HepG2 (cell line): ENCODE results near the gene LRRC72. TPM values are rescaled to one million over a fixed set of nuclear protein-coding genes. Genes with fewer than 3 reads are reported as not detected.

ENCODE experiments used
- EP300 ChIP-seq, 3 experiments: sonication (generic) in 1 of 3; formaldehyde crosslinking in 1 of 3; IDR thresholded peaks; 2 replicates each; pipeline versions ENCODE4 v1.5.1 to v1.6.1; 2011 to 2020; ENCODE audit warnings: low read depth in 2 of 3, low read length in 2 of 3, borderline replicate concordance in 1 of 3, improper control_type of control experiment in 1 of 3, mild to moderate bottlenecking in 1 of 3, missing genetic modification reagents in 1 of 3, moderate library complexity in 1 of 3
- ERF ChIP-seq: IDR thresholded peaks from 2 replicates; pipeline ENCODE4 v1.6.1; 2018; ENCODE audit warnings: missing biosample characterization, missing genetic modification reagents
- ETV6 ChIP-seq: sonication (generic); formaldehyde crosslinking; conservative IDR thresholded peaks from 2 replicates; pipeline ENCODE4 v1.4.0; 2020; ENCODE audit warnings: missing genetic modification reagents
- FOXP1 ChIP-seq, 2 experiments: fragments of 450-650 bp in 1 of 2; IDR thresholded peaks; 2 replicates each; pipeline ENCODE4 v1.6.1; 2017 to 2018; ENCODE audit warnings: antibody characterized with exemption in 1 of 2
- HNF4G ChIP-seq, 2 experiments: sonication (generic) in 1 of 2; formaldehyde crosslinking in 1 of 2; IDR thresholded peaks; 2 replicates each; pipeline versions ENCODE4 v1.4.0 to v1.6.1; 2011 to 2020; ENCODE audit warnings: borderline replicate concordance in 2 of 2, low read depth in 2 of 2, mild to moderate bottlenecking in 2 of 2, low read length in 1 of 2, missing genetic modification reagents in 1 of 2, moderate library complexity in 1 of 2
- HOXA5 ChIP-seq: sonication (generic); formaldehyde crosslinking; IDR thresholded peaks from 2 replicates; pipeline ENCODE4 v1.4.0; 2020; ENCODE audit warnings: missing genetic modification reagents
- NFKBIZ ChIP-seq: IDR thresholded peaks from 2 replicates; pipeline ENCODE4 v1.6.1; 2018; ENCODE audit warnings: missing genetic modification reagents, missing compliant biosample characterization
- NONO ChIP-seq, 2 experiments: fragments of 450-650 bp in 1 of 2; sonication (generic) in 1 of 2; formaldehyde crosslinking in 1 of 2; IDR thresholded peaks in 1 of 2; conservative IDR thresholded peaks in 1 of 2; 2 replicates each; pipeline versions ENCODE4 v1.6.1 to v1.8.0; 2017 to 2022; ENCODE audit warnings: mild to moderate bottlenecking in 1 of 2, missing genetic modification reagents in 1 of 2, moderate library complexity in 1 of 2
- POGZ ChIP-seq: sonication (generic); formaldehyde crosslinking; IDR thresholded peaks from 2 replicates; pipeline ENCODE4 v1.4.0; 2020; ENCODE audit warnings: mild to moderate bottlenecking, missing genetic modification reagents
- SIX1 ChIP-seq: sonication (generic); formaldehyde crosslinking; IDR thresholded peaks from 2 replicates; pipeline ENCODE4 v1.4.0; 2020; ENCODE audit warnings: missing genetic modification reagents, borderline replicate concordance
- SMAD9 ChIP-seq: sonication (generic); formaldehyde crosslinking; IDR thresholded peaks from 2 replicates; pipeline ENCODE4 v1.5.1; 2020; ENCODE audit warnings: mild to moderate bottlenecking, missing genetic modification reagents
- ZBTB7B ChIP-seq: sonication (generic); formaldehyde crosslinking; IDR thresholded peaks from 2 replicates; pipeline ENCODE4 v1.4.0; 2020; ENCODE audit warnings: missing genetic modification reagents
- ZNF292 ChIP-seq: sonication (generic); formaldehyde crosslinking; IDR thresholded peaks from 2 replicates; pipeline ENCODE4 v1.8.1; 2022; ENCODE audit warnings: mild to moderate bottlenecking, low read depth, missing genetic modification reagents, borderline replicate concordance
- polyA plus RNA-seq, 8 experiments: library from polyadenylated mRNA; depleted of rRNA in 3 of 8; stranded (reverse) in 7 of 8; unstranded in 1 of 8; fragments of >200 nt; fragmentation: Illumina TruSeq in 4 of 8; extraction: Trizol in 4 of 8; gene quantifications; 2 replicates each; pipeline versions ENCODE4 v1.2.1 to v1.2.3, GENCODE V29; 2011 to 2016; ENCODE audit warnings: low read depth in 4 of 8, missing spikeins in 1 of 8, mixed read lengths in 1 of 8; ENCODE audit not compliant: insufficient read depth in 1 of 8
- total RNA-seq, 5 experiments: library from RNA; depleted of rRNA; stranded (reverse); fragments of >200 nt; fragmentation: Illumina TruSeq; extraction: Trizol; gene quantifications; 2 replicates each; pipeline ENCODE4 v1.2.3, GENCODE V29; 2016; ENCODE audit warnings: low read depth in 1 of 5
- TF ChIP-seq, protein P1 (sequence below): sonication (generic); formaldehyde crosslinking; IDR thresholded peaks from 2 replicates; pipeline ENCODE4 v1.4.0; 2020; ENCODE audit warnings: missing genetic modification reagents
- TF ChIP-seq, protein P2 (sequence below), 2 experiments: sonication (generic) in 1 of 2; formaldehyde crosslinking in 1 of 2; IDR thresholded peaks; 2 replicates each; pipeline versions ENCODE4 v1.4.0 to v1.6.1; 2016 to 2020; ENCODE audit warnings: borderline replicate concordance in 1 of 2, low read depth in 1 of 2, mild to moderate bottlenecking in 1 of 2, missing genetic modification reagents in 1 of 2
- TF ChIP-seq, protein P3 (sequence below): sonication (generic); formaldehyde crosslinking; conservative IDR thresholded peaks from 2 replicates; pipeline ENCODE4 v1.8.1; 2023; ENCODE audit warnings: missing genetic modification reagents
- TF ChIP-seq, protein P4 (sequence below): sonication (generic); formaldehyde crosslinking; IDR thresholded peaks from 2 replicates; pipeline ENCODE4 v1.5.0; 2020; ENCODE audit warnings: missing genetic modification reagents

The LRRC72 gene
- total and polyA plus RNA-seq, 2 of the 13 experiments (the other 11 are each of a cell fraction or from before 2014, with no cell fraction given), result not detected

DNA sequence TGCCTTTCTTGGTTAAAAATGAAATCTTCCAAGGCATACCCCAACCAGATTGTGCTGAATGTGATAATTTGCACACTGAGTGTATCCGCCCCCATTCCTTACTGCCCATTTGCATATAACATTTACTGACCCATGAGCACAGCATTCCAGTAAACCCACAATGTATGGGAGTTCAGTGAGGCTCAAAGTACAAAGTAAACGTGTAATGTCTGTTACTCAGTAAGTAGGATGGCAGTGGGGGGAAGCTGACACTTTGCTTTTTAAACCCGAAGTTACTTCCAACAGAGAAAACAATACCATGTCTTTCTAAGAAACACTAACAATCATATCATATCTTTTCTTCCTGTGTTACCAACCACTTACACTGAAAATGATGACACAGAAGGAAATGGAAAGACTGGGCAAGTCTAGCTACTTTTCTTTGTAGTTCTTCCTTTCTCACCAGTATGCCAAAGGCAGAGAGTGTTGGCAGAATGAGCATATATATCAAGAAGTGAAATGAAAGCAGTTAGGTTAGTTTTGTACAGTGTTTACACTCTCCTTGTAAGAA is 34.0 kb upstream of the LRRC72 start (continued):
- TF ChIP-seq HNF4G (IDR thresholded peaks at IDR 0.05; ENCODE audit: borderline replicate concordance, low read depth, low read length), result peak; percentile 58; the same call in 1 of the 2 replicates
- TF ChIP-seq HNF4G (CRISPR knock-in tag; IDR thresholded peaks at IDR 0.05; ENCODE audit: borderline replicate concordance, low read depth), result no peak
- TF ChIP-seq HOXA5 (CRISPR knock-in tag), result no peak
- no peak for TF ChIP-seq FOXP1 (IDR thresholded peaks at IDR 0.05)
- peak; percentile 56 for TF ChIP-seq FOXP1 (CRISPR knock-in tag; IDR thresholded peaks at IDR 0.05)
- peak; percentile 64; the same call in 1 of the 2 replicates for TF ChIP-seq SIX1 (CRISPR knock-in tag)
- 0 out of 4 replicates have a peak, but pooled peaks of 1 of the 2 experiments have one; percentile 44 for TF ChIP-seq EP300 (IDR thresholded peaks at IDR 0.05; ENCODE audit: low read depth in 2 of 2, low read length in 2 of 2)
- no peak for TF ChIP-seq EP300 (CRISPR knock-in tag; IDR thresholded peaks at IDR 0.05; ENCODE audit: borderline replicate concordance)
- TF ChIP-seq ZBTB7B, result no peak
- no peak for TF ChIP-seq SMAD9
- TF ChIP-seq NFKBIZ, result peak; percentile 89; the same call in 1 of the 2 replicates
- TF ChIP-seq, protein P1, sequence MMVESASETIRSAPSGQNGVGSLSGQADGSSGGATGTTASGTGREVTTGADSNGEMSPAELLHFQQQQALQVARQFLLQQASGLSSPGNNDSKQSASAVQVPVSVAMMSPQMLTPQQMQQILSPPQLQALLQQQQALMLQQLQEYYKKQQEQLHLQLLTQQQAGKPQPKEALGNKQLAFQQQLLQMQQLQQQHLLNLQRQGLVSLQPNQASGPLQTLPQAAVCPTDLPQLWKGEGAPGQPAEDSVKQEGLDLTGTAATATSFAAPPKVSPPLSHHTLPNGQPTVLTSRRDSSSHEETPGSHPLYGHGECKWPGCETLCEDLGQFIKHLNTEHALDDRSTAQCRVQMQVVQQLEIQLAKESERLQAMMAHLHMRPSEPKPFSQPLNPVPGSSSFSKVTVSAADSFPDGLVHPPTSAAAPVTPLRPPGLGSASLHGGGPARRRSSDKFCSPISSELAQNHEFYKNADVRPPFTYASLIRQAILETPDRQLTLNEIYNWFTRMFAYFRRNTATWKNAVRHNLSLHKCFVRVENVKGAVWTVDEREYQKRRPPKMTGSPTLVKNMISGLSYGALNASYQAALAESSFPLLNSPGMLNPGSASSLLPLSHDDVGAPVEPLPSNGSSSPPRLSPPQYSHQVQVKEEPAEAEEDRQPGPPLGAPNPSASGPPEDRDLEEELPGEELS (CRISPR knock-in tag), result 0 out of 2 replicates have a peak, but pooled peaks have one; percentile 41
- TF ChIP-seq NONO (IDR thresholded peaks at IDR 0.05), result no peak
- no peak for TF ChIP-seq NONO (CRISPR knock-in tag; conservative IDR thresholded peaks at IDR 0.05)
- no peak for TF ChIP-seq ETV6 (CRISPR knock-in tag)
- TF ChIP-seq, protein P2, sequence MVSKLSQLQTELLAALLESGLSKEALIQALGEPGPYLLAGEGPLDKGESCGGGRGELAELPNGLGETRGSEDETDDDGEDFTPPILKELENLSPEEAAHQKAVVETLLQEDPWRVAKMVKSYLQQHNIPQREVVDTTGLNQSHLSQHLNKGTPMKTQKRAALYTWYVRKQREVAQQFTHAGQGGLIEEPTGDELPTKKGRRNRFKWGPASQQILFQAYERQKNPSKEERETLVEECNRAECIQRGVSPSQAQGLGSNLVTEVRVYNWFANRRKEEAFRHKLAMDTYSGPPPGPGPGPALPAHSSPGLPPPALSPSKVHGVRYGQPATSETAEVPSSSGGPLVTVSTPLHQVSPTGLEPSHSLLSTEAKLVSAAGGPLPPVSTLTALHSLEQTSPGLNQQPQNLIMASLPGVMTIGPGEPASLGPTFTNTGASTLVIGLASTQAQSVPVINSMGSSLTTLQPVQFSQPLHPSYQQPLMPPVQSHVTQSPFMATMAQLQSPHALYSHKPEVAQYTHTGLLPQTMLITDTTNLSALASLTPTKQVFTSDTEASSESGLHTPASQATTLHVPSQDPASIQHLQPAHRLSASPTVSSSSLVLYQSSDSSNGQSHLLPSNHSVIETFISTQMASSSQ (IDR thresholded peaks at IDR 0.05; ENCODE audit: low read depth), result no peak
- TF ChIP-seq, protein P2 (CRISPR knock-in tag; IDR thresholded peaks at IDR 0.05; ENCODE audit: borderline replicate concordance), result peak; percentile 25; the same call in 1 of the 2 replicates
- TF ChIP-seq, protein P3, sequence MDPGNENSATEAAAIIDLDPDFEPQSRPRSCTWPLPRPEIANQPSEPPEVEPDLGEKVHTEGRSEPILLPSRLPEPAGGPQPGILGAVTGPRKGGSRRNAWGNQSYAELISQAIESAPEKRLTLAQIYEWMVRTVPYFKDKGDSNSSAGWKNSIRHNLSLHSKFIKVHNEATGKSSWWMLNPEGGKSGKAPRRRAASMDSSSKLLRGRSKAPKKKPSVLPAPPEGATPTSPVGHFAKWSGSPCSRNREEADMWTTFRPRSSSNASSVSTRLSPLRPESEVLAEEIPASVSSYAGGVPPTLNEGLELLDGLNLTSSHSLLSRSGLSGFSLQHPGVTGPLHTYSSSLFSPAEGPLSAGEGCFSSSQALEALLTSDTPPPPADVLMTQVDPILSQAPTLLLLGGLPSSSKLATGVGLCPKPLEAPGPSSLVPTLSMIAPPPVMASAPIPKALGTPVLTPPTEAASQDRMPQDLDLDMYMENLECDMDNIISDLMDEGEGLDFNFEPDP (CRISPR knock-in tag), result 0 out of 2 replicates have a peak, but pooled peaks have one; percentile 12
- TF ChIP-seq POGZ (CRISPR knock-in tag), result 0 out of 2 replicates have a peak, but pooled peaks have one; percentile 48
- no peak for TF ChIP-seq ERF (CRISPR knock-in tag)
- 0 out of 2 replicates have a peak, but pooled peaks have one; percentile 28 for TF ChIP-seq ZNF292 (CRISPR knock-in tag)
- TF ChIP-seq, protein P4, sequence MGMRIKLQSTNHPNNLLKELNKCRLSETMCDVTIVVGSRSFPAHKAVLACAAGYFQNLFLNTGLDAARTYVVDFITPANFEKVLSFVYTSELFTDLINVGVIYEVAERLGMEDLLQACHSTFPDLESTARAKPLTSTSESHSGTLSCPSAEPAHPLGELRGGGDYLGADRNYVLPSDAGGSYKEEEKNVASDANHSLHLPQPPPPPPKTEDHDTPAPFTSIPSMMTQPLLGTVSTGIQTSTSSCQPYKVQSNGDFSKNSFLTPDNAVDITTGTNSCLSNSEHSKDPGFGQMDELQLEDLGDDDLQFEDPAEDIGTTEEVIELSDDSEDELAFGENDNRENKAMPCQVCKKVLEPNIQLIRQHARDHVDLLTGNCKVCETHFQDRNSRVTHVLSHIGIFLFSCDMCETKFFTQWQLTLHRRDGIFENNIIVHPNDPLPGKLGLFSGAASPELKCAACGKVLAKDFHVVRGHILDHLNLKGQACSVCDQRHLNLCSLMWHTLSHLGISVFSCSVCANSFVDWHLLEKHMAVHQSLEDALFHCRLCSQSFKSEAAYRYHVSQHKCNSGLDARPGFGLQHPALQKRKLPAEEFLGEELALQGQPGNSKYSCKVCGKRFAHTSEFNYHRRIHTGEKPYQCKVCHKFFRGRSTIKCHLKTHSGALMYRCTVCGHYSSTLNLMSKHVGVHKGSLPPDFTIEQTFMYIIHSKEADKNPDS (CRISPR knock-in tag), result peak; percentile 58
